RWPE1 (cell line): ENCODE measurements around the gene MYBPC3.

Experiments used
- CTCF ChIA-PET: fragments of 350-600 bp; sonication (Branson Sonifier 250); formaldehyde crosslinking; extraction: SDS; loops from one replicate; lab custom pipeline; 2021; lab: Yijun Ruan, JAX
- POLR2A ChIA-PET: fragments of 400-600 bp; formaldehyde crosslinking; extraction: SDS; loops from one replicate; lab custom pipeline; 2020; ENCODE audit warnings: antibody characterized with exemption; ENCODE audit not compliant: low non-redundant PET; lab: Yijun Ruan, JAX
- DNase-seq: peaks from one replicate; pipeline ENCODE4 v3.0.0; 2012; ENCODE audit warnings: low spot score
- H3K27ac ChIP-seq: fragments of 450-650 bp; 2 replicates; pipeline ENCODE4 v1.5.1; 2017
- TF ChIP-seq, protein P1 (sequence below): fragments of 450-650 bp; conservative IDR thresholded peaks from 2 replicates; pipeline ENCODE4 v1.5.1; 2017; ENCODE audit warnings: low read depth, mild to moderate bottlenecking

Gene MYBPC3

DNA sequence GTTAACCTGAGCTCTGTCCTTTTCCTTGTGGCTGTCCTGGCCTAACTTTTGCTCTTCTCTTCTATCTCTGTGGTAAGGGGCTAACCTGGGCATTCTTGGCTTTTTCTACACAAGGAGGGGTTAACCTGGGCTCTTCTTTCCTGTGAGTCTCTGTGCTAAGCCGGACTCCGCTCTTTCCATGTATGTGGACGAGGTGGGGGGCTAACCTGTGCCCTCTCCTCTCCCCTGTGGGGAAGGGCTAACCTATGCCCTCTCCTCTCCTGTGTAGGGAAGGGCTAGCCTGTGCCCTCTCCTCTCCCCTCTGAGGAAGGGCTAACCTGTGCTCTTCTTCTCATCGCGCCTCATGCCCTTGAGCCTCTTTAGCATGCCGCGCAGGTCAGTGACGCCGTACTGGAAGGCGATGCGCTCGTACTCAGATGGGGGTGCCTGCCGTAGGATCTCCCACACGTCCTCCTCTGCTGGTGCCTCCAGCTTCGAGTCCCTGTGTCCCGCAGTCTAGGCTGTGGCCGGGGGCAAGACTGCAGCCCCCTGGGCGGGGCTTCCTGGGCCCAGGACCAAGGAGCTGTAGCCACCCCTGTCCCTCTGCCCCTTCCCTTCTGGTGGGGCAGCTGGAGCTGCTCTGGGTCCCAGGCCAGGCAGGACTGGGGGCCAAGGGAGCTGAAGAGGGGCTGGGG is 6.5 kb downstream of the MYBPC3 start:
- H3K27ac ChIP-seq, result no peak overlapping the region
- DNase-seq, result no peak
- POLR2A ChIA-PET, result no interaction called here
- TF ChIP-seq, protein P1, sequence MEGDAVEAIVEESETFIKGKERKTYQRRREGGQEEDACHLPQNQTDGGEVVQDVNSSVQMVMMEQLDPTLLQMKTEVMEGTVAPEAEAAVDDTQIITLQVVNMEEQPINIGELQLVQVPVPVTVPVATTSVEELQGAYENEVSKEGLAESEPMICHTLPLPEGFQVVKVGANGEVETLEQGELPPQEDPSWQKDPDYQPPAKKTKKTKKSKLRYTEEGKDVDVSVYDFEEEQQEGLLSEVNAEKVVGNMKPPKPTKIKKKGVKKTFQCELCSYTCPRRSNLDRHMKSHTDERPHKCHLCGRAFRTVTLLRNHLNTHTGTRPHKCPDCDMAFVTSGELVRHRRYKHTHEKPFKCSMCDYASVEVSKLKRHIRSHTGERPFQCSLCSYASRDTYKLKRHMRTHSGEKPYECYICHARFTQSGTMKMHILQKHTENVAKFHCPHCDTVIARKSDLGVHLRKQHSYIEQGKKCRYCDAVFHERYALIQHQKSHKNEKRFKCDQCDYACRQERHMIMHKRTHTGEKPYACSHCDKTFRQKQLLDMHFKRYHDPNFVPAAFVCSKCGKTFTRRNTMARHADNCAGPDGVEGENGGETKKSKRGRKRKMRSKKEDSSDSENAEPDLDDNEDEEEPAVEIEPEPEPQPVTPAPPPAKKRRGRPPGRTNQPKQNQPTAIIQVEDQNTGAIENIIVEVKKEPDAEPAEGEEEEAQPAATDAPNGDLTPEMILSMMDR, result no peak
- CTCF ChIA-PET, result interaction anchor here (1.8 kb wide), 1 partner anchor 9 kb away, joined by 6 read pairs; no protein-coding TSS in a partner anchor

- H3K27ac ChIP-seq, result no peak overlapping the region
- TF ChIP-seq, protein P1, result no peak
- CTCF ChIA-PET, result interaction anchor here (0.6 kb wide), 1 partner anchor 148 kb away, joined by 3 read pairs; no protein-coding TSS in a partner anchor
- POLR2A ChIA-PET, result no interaction called here
- no peak for DNase-seq
Observed at GRCh38 chr11:47342854-47343253, 9.6 kb downstream of the MYBPC3 start.

DNA sequence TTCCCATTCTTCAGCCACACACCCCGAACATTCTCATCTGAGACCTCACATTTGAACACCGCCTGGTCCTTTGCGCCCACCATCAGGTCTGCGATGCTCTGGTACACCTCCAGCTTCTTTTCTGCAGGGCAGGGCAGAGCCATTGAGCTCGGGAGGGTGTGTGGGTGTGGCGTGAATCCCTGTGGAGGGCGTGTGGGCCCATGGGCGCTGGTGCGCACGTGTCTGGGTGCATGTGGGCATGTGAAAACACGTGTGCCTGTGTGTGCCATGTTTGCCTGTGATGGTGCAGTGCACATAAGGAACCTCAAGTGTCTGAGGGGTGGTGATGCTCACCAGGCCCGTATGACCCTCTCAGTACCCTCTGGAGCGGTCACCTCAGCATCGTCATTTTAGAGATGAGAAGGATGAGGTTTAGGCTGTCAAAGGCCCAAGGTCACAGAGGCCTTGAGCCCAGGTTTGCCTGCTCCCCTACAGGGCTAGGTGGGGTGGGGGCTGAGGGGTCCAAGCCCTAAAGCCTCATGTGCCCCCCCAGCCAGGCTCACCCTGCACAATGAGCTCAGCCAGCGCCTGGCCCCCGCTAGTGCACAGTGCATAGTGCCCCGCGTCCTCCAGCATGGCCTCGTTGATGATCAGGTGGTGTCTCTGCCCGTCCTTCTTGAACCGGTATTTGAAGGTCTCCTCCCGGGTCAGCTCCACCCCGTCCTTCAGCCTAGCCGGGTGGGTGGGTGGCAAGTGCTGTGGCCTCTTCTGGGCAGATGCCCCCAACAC is 10.3 kb downstream of the MYBPC3 start:
- DNase-seq, result no peak
- CTCF ChIA-PET, result interaction anchor here (0.5 to 1.3 kb wide), 2 partner anchors 13 to 451 kb away, joined by 3 to 5 read pairs; no protein-coding TSS in a partner anchor
- POLR2A ChIA-PET, result no interaction called here
- TF ChIP-seq, protein P1, result no peak
- H3K27ac ChIP-seq, result no peak overlapping the region

GRCh38 chr11:47340980-47341775 is 11.3 kb downstream of the MYBPC3 start:
- ChIA-PET POLR2A (no interaction called here), CTCF (interaction anchor here (1.3 kb wide), 1 partner anchor 14 kb away, joined by 5 read pairs; no protein-coding TSS in a partner anchor)
- TF ChIP-seq, protein P1, result no peak
- no peak overlapping the region for H3K27ac ChIP-seq
- no peak for DNase-seq

GRCh38 chr11:47340010-47340409 is 12.5 kb downstream of the MYBPC3 start:
- DNase-seq, result no peak
- ChIA-PET POLR2A (no interaction called here), CTCF (interaction anchor here (0.7 to 1.0 kb wide), 2 partner anchors 15 to 425 kb away, joined by 3 read pairs; no protein-coding TSS in a partner anchor)
- TF ChIP-seq, protein P1, result no peak
- no peak overlapping the region for H3K27ac ChIP-seq
